NCI-H2196 treated with DMSO at 0.1 percent for 48 hours (cell line): Measurements from ENCODE around the gene WDR26.
"Not testable (repeated sequence)": the region's sequence is repeated elsewhere in the genome, so short reads cannot be mapped to it uniquely, and the experiment has no call there.

Source experiments
- DNase-seq: peaks from one replicate; lab custom pipeline; 2025; ENCODE audit not compliant: unreplicated experiment; lab: John Stamatoyannopoulos, UW

Gene WDR26

DNA sequence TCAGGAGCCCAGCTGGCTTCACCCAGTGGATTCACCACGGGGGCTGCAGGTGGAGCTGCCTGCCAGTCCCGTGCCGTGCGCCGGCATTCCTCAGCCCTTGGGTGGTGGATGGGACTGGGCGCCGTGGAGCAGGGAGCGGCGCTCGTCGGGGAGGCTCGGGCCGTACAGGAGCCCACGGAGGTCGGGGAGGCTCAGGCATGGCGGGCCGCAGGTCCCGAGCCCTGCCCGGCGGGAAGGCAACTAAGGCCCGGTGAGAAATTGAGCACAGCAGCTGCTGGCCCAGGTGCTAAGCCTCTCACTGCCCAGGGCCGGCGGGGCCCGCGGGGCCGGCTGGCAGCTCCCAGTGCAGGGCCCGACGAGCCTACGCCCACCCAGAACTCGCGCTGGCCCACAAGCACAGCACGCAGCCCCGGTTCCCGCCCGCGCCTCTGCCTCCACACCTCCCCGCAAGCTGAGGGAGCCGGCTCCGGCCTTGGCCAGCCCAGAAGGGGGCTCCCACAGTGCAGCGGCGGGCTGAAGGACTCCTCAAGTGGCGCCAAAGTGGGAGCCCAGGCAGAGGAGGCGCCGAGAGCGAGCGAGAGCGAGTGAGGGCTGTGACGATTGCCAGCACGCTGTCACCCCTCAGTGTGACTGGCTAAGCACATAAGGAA, 82.0 kb downstream of the WDR26 start:
- DNase-seq: not testable (repeated sequence)

DNA sequence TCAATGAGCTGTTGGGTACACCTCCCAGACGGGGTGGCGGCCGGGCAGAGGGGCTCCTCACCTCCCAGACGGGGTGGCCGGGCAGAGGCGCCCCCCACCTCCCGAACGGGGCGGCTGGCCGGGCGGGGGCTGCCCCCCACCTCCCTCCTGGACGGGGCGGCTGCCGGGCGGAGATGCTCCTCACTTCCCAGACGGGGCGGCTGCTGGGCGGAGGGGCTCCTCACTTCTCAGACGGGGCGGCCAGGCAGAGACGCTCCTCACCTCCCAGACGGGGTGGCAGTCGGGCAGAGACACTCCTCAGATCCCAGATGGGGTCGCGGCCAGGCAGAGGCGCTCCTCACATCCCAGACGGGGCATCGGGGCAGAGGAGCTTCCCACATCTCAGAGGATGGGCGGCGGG, 84.9 kb downstream of the WDR26 start:
- not testable (repeated sequence) for DNase-seq

DNA sequence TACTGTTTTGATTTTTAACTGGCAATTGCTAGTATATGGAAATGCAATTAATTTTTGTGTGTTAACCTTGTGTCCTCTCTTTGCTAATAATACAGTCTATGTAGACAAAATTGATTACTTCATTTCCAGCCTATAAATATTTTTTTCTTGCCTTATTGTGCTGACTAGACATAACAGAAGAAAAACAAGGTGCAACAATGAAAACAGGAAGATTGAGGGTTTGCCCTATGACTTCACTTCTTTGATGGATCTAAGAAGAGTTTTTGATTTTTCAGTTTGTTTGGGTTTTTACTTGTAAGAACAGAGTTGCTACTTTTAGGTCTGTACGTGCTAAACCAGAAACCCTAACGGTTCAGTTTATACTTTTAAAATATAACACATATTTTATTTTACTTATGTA, 86.5 kb downstream of the WDR26 start:
- DNase-seq: no peak

DNA sequence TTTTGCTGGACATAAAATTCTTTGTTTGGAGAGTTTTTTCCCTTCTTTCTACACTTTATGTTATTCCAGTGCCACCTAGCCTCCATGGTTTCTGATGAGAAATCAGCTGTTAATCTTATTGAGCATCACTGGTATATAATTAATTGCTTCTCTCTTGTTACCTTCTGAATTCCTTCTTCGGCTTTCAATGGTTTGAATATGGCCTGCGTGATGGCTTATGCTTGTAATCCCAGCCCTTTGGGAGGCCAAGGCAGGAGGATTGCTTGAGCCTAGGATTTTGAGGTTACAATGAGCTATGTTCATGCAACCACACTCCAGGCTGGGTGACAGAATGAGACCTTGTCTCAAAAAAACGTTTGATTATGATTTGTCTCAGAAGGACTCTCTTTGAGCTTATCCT, 90.9 kb downstream of the WDR26 start:
- no peak for DNase-seq

DNA sequence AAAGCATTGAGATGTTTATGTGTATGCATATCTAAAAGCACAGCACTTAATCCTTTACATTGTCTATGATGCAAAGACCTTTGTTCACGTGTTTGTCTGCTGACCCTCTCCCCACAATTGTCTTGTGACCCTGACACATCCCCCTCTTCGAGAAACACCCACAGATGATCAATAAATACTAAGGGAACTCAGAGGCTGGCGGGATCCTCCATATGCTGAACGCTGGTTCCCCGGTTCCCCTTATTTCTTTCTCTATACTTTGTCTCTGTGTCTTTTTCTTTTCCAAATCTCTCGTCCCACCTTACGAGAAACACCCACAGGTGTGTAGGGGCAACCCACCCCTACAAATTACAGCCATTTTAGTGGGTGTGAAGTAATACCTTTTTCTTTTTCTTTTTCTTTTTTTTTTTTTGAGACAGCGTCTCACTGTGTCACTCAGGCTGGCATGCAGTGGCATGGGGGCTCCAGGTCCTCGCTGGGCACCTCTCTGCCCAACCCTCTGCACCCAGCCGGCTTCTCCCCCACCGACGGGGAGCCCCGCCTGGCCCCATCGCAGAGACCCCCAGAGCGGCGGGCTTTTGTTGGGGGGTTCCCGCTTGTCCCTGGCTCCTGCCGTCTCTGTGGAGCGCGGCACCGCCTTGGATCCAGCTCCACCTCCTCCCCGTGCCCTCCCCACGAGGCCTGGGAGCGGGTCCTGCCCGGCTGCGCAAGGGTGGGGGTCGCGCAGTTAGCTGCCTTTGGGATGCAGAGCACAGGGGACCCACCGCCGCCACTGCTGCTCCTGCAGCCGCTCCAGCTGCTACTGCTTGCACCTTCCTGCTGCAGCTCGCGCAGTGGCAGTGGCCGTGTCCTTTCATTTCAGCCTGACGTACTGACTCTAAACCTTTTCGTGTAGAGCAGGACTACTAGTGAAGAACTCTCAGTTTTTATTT, 93.9 kb downstream of the WDR26 start:
- DNase-seq: not testable (repeated sequence)

DNA sequence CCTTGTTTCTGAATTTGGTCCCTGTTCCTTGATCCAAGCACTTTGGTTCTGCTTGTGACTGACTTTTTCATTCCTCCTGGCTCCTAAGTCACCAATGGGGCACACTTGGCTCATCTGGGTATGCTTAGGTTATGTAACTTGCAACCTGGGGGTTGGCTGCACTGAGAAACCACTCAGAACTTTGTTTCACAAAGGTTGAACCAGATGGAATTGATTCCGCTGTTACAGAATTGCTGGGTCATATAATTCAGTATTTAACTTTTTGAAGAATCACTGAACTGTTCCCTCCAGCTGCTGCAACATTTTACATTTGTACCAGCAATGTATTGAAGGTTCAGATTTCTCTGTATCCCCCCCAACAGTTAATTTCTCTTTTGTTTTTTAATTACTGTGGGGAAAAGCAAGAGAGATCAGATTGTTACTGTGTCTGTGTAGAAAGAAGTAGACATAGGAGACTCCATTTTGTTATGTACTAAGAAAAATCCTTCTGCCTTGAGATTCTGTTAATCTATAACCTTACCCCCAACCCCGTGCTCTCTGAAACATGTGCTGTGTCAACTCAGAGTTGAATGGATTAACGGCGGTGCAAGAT, 95.1 kb downstream of the WDR26 start:
- DNase-seq: no peak

DNA sequence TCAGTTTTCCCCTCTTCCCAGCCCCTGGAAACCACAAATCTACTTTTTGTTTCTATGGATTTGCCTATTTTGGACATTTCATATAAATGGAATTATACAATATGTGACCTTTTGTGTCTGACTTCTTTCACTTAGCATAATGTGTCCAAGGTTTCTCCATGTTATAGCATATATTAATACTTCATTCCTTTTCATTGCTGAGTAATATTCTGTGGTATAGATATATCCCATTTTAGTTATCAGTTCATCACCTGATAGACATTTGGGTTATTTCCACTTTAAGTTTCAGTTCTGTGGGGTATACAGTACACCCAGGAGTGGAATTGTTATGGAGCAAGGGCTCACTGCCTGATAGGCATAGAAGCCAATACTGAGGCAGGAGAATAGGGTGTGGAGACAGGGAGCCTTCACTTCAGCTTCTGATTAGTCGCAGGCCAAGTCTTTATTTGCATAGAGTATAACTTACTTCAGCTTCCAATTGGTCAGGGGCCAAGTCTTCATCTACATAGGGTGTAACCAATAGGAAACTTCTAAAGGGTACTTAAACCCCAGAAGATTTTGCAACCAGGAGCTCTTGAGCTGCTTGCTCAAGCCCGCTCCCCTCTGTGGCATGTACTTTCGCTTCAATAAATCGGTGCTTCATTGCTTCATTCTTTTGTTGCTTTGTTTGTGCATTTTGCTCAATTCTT, 96.3 kb downstream of the WDR26 start:
- DNase-seq: no peak
